H1 (cell line): Measurements from ENCODE around the gene GREB1. TPM values are rescaled to one million over a fixed set of nuclear protein-coding genes. Genes with fewer than 3 reads are reported as not detected.

Source experiments
- CTCF ChIA-PET: fragments of 300-600 bp; sonication (Branson Sonifier 250); formaldehyde crosslinking; loops from one replicate; lab custom pipeline; 2021; ENCODE audit not compliant: partially characterized antibody; lab: Charles Lee
- POLR2A ChIA-PET: fragments of 300-600 bp; sonication (Branson Sonifier 250); formaldehyde crosslinking; loops from one replicate; lab custom pipeline; 2021; ENCODE audit warnings: inconsistent platforms; ENCODE audit not compliant: partially characterized antibody; lab: Charles Lee
- DNase-seq, 2 experiments: peaks; one replicate each; pipeline versions ENCODE4 v3.0.0 to v3.0.0-alpha.2; 2010 to 2022; ENCODE audit warnings: low spot score in 2 of 2, low read depth in 1 of 2, mixed read lengths in 1 of 2
- FAIRE-seq: peaks from 2 replicates; lab custom pipeline; 2011; peaks lifted over from hg19 to GRCh38; lab: Jason Lieb, UNC
- H2AFZ ChIP-seq: 2 replicates; pipeline ENCODE4 v1.8.1; 2012; ENCODE audit warnings: low read length, inconsistent platforms
- H2AK5ac ChIP-seq: 2 replicates; pipeline ENCODE4 v1.6.1; 2013; ENCODE audit warnings: low read depth, low read length
- H2BK120ac ChIP-seq: replicated peaks from 2 replicates; pipeline ENCODE3; 2013; ENCODE audit warnings: low read depth, low read length, inconsistent platforms
- H2BK12ac ChIP-seq: 2 replicates; pipeline ENCODE4 v1.6.1; 2013; ENCODE audit warnings: low read depth, low read length
- H2BK15ac ChIP-seq: 2 replicates; pipeline ENCODE4 v1.6.1; 2013; ENCODE audit warnings: low read length
- H2BK20ac ChIP-seq: 2 replicates; pipeline ENCODE4 v1.6.1; 2013; ENCODE audit warnings: low read length
- H2BK5ac ChIP-seq: 2 replicates; pipeline ENCODE4 v1.6.1; 2013; ENCODE audit warnings: low read depth, low read length
- H3K14ac ChIP-seq: 2 replicates; pipeline ENCODE4 v1.6.1; 2013; ENCODE audit warnings: inconsistent platforms; ENCODE audit not compliant: insufficient read length
- H3K18ac ChIP-seq: 2 replicates; pipeline ENCODE4 v1.6.1; 2013; ENCODE audit warnings: low read length; ENCODE audit errors: extremely low read depth
- H3K23ac ChIP-seq: 2 replicates; pipeline ENCODE4 v1.6.1; 2013; ENCODE audit warnings: inconsistent platforms; ENCODE audit not compliant: insufficient read length
- H3K23me2 ChIP-seq: 2 replicates; pipeline ENCODE4 v1.6.1; 2013; ENCODE audit warnings: low read depth, low read length
- H3K27ac ChIP-seq: 2 replicates; pipeline ENCODE4 v1.6.1; 2011; ENCODE audit warnings: low read depth, low read length, inconsistent platforms
- H3K27me3 ChIP-seq, 4 experiments: replicated peaks in 1 of 4; 1 replicate in 1 of 4; 2 replicates in 3 of 4; pipeline versions ENCODE4 v1.6.1 to v1.8.1; 2011 to 2013; ENCODE audit warnings: low read length in 3 of 4, mild to moderate bottlenecking in 3 of 4, inconsistent platforms in 2 of 4, mixed read lengths in 2 of 4, moderate library complexity in 1 of 4; ENCODE audit not compliant: control insufficient read depth in 3 of 4, insufficient read depth in 3 of 4; ENCODE audit errors: extremely low read depth in 1 of 4
- H3K36me3 ChIP-seq, 4 experiments: 2 replicates each; pipeline versions ENCODE4 v1.6.1 to v1.8.1; 2011 to 2013; ENCODE audit warnings: mild to moderate bottlenecking in 4 of 4, low read length in 3 of 4, moderate library complexity in 2 of 4, control low read depth in 1 of 4, inconsistent platforms in 1 of 4; ENCODE audit not compliant: insufficient read depth in 4 of 4, control insufficient read depth in 2 of 4
- H3K4ac ChIP-seq: replicated peaks from 2 replicates; pipeline ENCODE3; 2013; ENCODE audit warnings: low read length, low read depth, mixed read lengths, inconsistent platforms; ENCODE audit not compliant: insufficient read length
- H3K4me1 ChIP-seq, 4 experiments: replicated peaks in 1 of 4; 1 replicate in 1 of 4; 2 replicates in 3 of 4; pipeline versions ENCODE4 v1.6.1 to v1.8.1; 2011 to 2013; ENCODE audit warnings: low read length in 3 of 4, inconsistent platforms in 2 of 4, mixed read lengths in 1 of 4; ENCODE audit not compliant: insufficient read depth in 4 of 4, control insufficient read depth in 3 of 4
- H3K4me2 ChIP-seq, 2 experiments: 2 replicates each; pipeline versions ENCODE4 v1.6.1 to v1.8.1; 2011 to 2013; ENCODE audit warnings: low read depth in 2 of 2, low read length in 2 of 2, control low read depth in 1 of 2, inconsistent platforms in 1 of 2, mild to moderate bottlenecking in 1 of 2; ENCODE audit not compliant: insufficient read depth in 1 of 2
- H3K4me3 ChIP-seq, 4 experiments: fragments of 200-600, 300-600 bp in 1 of 4; sonication (generic), shearing (Covaris generic), sonication (Bioruptor Twin) in 1 of 4; 2 replicates each; pipeline versions ENCODE4 v1.5.1 to v1.8.1; 2011 to 2016; ENCODE audit warnings: low read length in 4 of 4, low read depth in 3 of 4, control low read depth in 2 of 4, inconsistent platforms in 2 of 4, mild to moderate bottlenecking in 2 of 4, mixed read lengths in 1 of 4, moderate library complexity in 1 of 4; ENCODE audit not compliant: insufficient read depth in 2 of 4; ENCODE audit errors: extremely low read depth in 1 of 4
- H3K56ac ChIP-seq: replicated peaks from 2 replicates; pipeline ENCODE3; 2013; ENCODE audit warnings: low read depth, mild to moderate bottlenecking, mixed read lengths, low read length, inconsistent platforms; ENCODE audit not compliant: insufficient read length
- H3K79me1 ChIP-seq: 2 replicates; pipeline ENCODE4 v1.6.1; 2013; ENCODE audit warnings: low read depth, low read length, control low read depth
- H3K79me2 ChIP-seq, 2 experiments: 2 replicates each; pipeline versions ENCODE4 v1.6.1 to v1.8.1; 2012 to 2013; ENCODE audit warnings: low read length in 2 of 2, mild to moderate bottlenecking in 2 of 2, inconsistent platforms in 1 of 2; ENCODE audit not compliant: insufficient read depth in 2 of 2, control insufficient read depth in 1 of 2
- H3K9ac ChIP-seq, 4 experiments: replicated peaks in 1 of 4; 1 replicate in 1 of 4; 2 replicates in 3 of 4; pipeline versions ENCODE4 v1.6.1 to v1.8.1; 2011 to 2013; ENCODE audit warnings: low read depth in 3 of 4, low read length in 3 of 4, control low read depth in 2 of 4, mild to moderate bottlenecking in 2 of 4, moderate library complexity in 2 of 4, inconsistent platforms in 1 of 4; ENCODE audit errors: extremely low read depth in 1 of 4
- H3K9me3 ChIP-seq, 2 experiments: 2 replicates each; pipeline versions ENCODE4 v1.6.1 to v1.8.1; 2012 to 2013; ENCODE audit warnings: mild to moderate bottlenecking in 2 of 2, moderate library complexity in 2 of 2, control low read depth in 1 of 2, inconsistent platforms in 1 of 2, low read depth in 1 of 2, low read length in 1 of 2, mixed read lengths in 1 of 2; ENCODE audit not compliant: insufficient read depth in 2 of 2
- H4K20me1 ChIP-seq, 2 experiments: replicated peaks in 1 of 2; 2 replicates each; pipeline versions ENCODE3 to v1.8.1; 2011 to 2013; ENCODE audit warnings: inconsistent platforms in 2 of 2, low read length in 2 of 2, mild to moderate bottlenecking in 1 of 2; ENCODE audit not compliant: insufficient read depth in 2 of 2, control insufficient read depth in 1 of 2
- H4K5ac ChIP-seq: 2 replicates; pipeline ENCODE4 v1.6.1; 2013; ENCODE audit warnings: low read length, low read depth, mixed read lengths, inconsistent platforms; ENCODE audit not compliant: insufficient read length
- H4K8ac ChIP-seq: 2 replicates; pipeline ENCODE4 v1.8.0; 2013; ENCODE audit warnings: mild to moderate bottlenecking, moderate library complexity, low read length, inconsistent platforms; ENCODE audit not compliant: insufficient read depth; ENCODE audit errors: extremely low read depth
- H4K91ac ChIP-seq: replicated peaks from 2 replicates; pipeline ENCODE3; 2013; ENCODE audit warnings: low read length, mixed read lengths, inconsistent platforms; ENCODE audit not compliant: insufficient read length
- ASH2L ChIP-seq: fragments of 200-600, 300-600 bp; sonication (generic); IDR thresholded peaks from one replicate; pipeline ENCODE4 v1.7.1; 2017; ENCODE audit warnings: low read length
- BCL11A ChIP-seq, 2 experiments: IDR thresholded peaks; one replicate each; pipeline ENCODE4 v1.6.1; 2011; ENCODE audit warnings: low read depth in 2 of 2, low read length in 2 of 2, mild to moderate bottlenecking in 2 of 2
- CBX8 ChIP-seq: fragments of 300-800, 300-1000 bp; sonication (generic); IDR thresholded peaks from 2 replicates; pipeline ENCODE4 v1.7.1; 2016; ENCODE audit warnings: low read depth, low read length, borderline replicate concordance
- CTBP2 ChIP-seq: IDR thresholded peaks from 2 replicates; pipeline ENCODE4 v1.7.0; 2011; ENCODE audit warnings: borderline replicate concordance, mild to moderate bottlenecking, moderate library complexity, mixed read lengths, low read length; ENCODE audit not compliant: insufficient read depth, insufficient read length
- RAD21 ChIP-seq, 2 experiments: IDR thresholded peaks in 1 of 2; conservative IDR thresholded peaks in 1 of 2; 2 replicates each; pipeline ENCODE4 v1.6.1; 2011; ENCODE audit warnings: low read depth in 2 of 2, low read length in 2 of 2, improper control_type of control experiment in 1 of 2, inconsistent platforms in 1 of 2, mild to moderate bottlenecking in 1 of 2, moderate library complexity in 1 of 2
- RNF2 ChIP-seq: fragments of 200-900, 300-1000 bp; sonication (generic); IDR thresholded peaks from 2 replicates; pipeline ENCODE4 v1.7.1; 2016; ENCODE audit warnings: borderline replicate concordance, low read depth, mild to moderate bottlenecking, antibody characterized with exemption, low read length; ENCODE audit not compliant: poor library complexity, severe bottlenecking; ENCODE audit errors: missing control alignments
- SP2 ChIP-seq: IDR thresholded peaks from 2 replicates; pipeline ENCODE4 v1.6.1; 2012; ENCODE audit warnings: mild to moderate bottlenecking, low read length, inconsistent platforms
- TAF7 ChIP-seq: optimal IDR thresholded peaks from 2 replicates; pipeline ENCODE3; 2011; ENCODE audit warnings: low read depth, mild to moderate bottlenecking, inconsistent platforms, low read length, moderate library complexity, borderline replicate concordance
- TEAD4 ChIP-seq: IDR thresholded peaks from 2 replicates; pipeline ENCODE4 v1.6.1; 2012; ENCODE audit warnings: low read depth, low read length, inconsistent platforms, mixed read lengths
- YY1 ChIP-seq: IDR thresholded peaks from 2 replicates; pipeline ENCODE4 v1.6.1; 2011; ENCODE audit warnings: low read depth, mild to moderate bottlenecking, low read length
- WGBS, 2 experiments: shearing (Covaris generic) in 1 of 2; methylation state at CpG; one replicate each; pipeline versions ENCODE4 v1.1.6 to v1.1.7; 2013 to 2015; ENCODE audit warnings: low lambda C conversion rate in 2 of 2, mixed read lengths in 2 of 2, inconsistent platforms in 1 of 2, low coverage in 1 of 2, missing lambda C conversion rate in 1 of 2; ENCODE audit not compliant: insufficient replicate concordance in 2 of 2, insufficient coverage in 1 of 2, insufficient read length in 1 of 2; ENCODE audit errors: extremely low coverage in 1 of 2, missing lambda C conversion rate in 1 of 2; 5-methylcytosine and 5-hydroxymethylcytosine counted together
- polyA plus RNA-seq, 7 experiments: library from polyadenylated mRNA; depleted of rRNA in 3 of 7; stranded (reverse) in 5 of 7; unstranded in 2 of 7; fragments of >200 nt in 5 of 7; fragments of 200-250 nt in 2 of 7; gene quantifications; 1 replicate in 5 of 7; 2 replicates in 1 of 7; 4 replicates in 1 of 7; pipeline versions ENCODE4 v1.2.1 to v1.2.3, GENCODE V29; 2011 to 2013; ENCODE audit warnings: missing spikeins in 2 of 7, mixed read lengths in 2 of 7
- total RNA-seq: library from RNA; stranded (reverse); fragmentation: NEBNext Ultra II Directional; extraction: Animal tissue kit (Norgen Biotek cat#: 25700); gene quantifications from 2 replicates; pipeline ENCODE4 v1.2.1, GENCODE V29; 2021
- TF ChIP-seq, protein P1 (sequence below): IDR thresholded peaks from 2 replicates; pipeline ENCODE4 v1.6.1; 2011; ENCODE audit warnings: low read length, improper control_type of control experiment

GREB1 gene
- total and polyA plus RNA-seq, 2 of the 8 experiments (the other 6 are each of a cell fraction or from before 2014, with no cell fraction given) = 7.9 to 43.4 TPM

DNA sequence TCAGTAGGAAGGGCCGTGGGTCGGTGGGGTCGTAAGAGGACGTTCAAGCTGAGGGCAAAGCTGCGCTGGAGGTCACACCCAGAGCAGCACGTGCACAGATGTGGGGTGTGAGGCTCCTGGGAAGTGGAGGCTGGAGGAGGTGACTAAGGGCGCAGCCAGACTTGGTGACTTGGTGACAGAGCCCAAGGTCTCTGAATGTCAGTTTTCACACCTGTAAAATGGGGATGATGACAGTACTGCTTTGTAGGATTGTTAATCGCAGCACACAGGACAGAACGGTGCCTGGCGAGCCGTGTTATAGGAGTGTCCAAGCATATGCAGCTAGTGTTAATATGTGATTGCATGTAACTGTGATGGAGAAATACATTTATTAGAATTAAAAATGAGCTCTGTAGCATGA lies 95.4 kb downstream of the GREB1 start:
- H3K27me3 ChIP-seq = no peaks in the 10 kb centered on the region
- H4K5ac ChIP-seq = no peak overlapping the region
- H3K36me3 ChIP-seq = peaks cover 6 to 35% (median 26%) of the 10 kb centered on the region in 4 experiments
- H3K4me2 ChIP-seq = no peak overlapping the region
- H3K4me3 ChIP-seq = no peak overlapping the region
- H2BK20ac ChIP-seq = no peak overlapping the region
- DNase-seq = no peak
- CTCF ChIA-PET = interaction anchor here (0.5 to 3.5 kb wide), 8 partner anchors 12 to 152 kb away, joined by 3 to 18 read pairs (median 4); no protein-coding TSS in a partner anchor
- WGBS, 2 experiments = 95% methylated on average over 11 of the region's 11 CpGs; no CpG with 5 or more reads in 1 of the 2 experiments
- no peak overlapping the region for H2AFZ ChIP-seq
- peaks cover 0 to 8% of the 10 kb centered on the region in 2 experiments; a peak in 3 of 4 replicates for H3K9me3 ChIP-seq
- H3K27ac ChIP-seq = no peak overlapping the region
- no peaks in the 10 kb centered on the region for H3K23me2 ChIP-seq
- no peak overlapping the region for H3K14ac ChIP-seq
- no peaks in the 10 kb centered on the region for H3K79me2 ChIP-seq
- no peaks in the 10 kb centered on the region for H3K4me1 ChIP-seq
- H3K4ac ChIP-seq = no peak overlapping the region
- no peaks in the 10 kb centered on the region for H3K79me1 ChIP-seq
- no peak for FAIRE-seq
- no peak overlapping the region for H4K91ac ChIP-seq
- H2BK15ac ChIP-seq = no peak overlapping the region
- no peak overlapping the region for H4K8ac ChIP-seq
- no peak overlapping the region for H2BK12ac ChIP-seq
- H3K56ac ChIP-seq = no peak overlapping the region
- no peak overlapping the region for H3K23ac ChIP-seq
- H3K9ac ChIP-seq = no peak overlapping the region
- peaks cover 0 to 3% of the 10 kb centered on the region in 2 experiments for H4K20me1 ChIP-seq
- no peak overlapping the region for H3K18ac ChIP-seq
- POLR2A ChIA-PET = no interaction called here
- no peak overlapping the region for H2BK120ac ChIP-seq
- peak overlapping the region; percentile 16; the same call in 1 of the 2 replicates for H2BK5ac ChIP-seq
- no peak overlapping the region for H2AK5ac ChIP-seq
- TF ChIP-seq RNF2 (no peak), CBX8 (no peak), TAF7 (no peak), ASH2L (no peak), BCL11A (IDR thresholded peaks at IDR 0.05; ENCODE audit: low read depth in 2 of 2, low read length in 2 of 2) (no peak), YY1 (no peak), TEAD4 (no peak), CTBP2 (no peak), SP2 (no peak), RAD21 (IDR thresholded peaks at IDR 0.05 in 1 of 2, conservative IDR thresholded peaks at IDR 0.05 in 1 of 2; ENCODE audit: low read depth in 2 of 2, low read length in 2 of 2) (no peak)
- TF ChIP-seq, protein P1, sequence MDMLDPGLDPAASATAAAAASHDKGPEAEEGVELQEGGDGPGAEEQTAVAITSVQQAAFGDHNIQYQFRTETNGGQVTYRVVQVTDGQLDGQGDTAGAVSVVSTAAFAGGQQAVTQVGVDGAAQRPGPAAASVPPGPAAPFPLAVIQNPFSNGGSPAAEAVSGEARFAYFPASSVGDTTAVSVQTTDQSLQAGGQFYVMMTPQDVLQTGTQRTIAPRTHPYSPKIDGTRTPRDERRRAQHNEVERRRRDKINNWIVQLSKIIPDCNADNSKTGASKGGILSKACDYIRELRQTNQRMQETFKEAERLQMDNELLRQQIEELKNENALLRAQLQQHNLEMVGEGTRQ = no peak
